Caco-2 (cell line): ENCODE results near the gene MSRB2. TPM values are rescaled to one million over a fixed set of nuclear protein-coding genes. Genes with fewer than 3 reads are reported as not detected.
"Not testable (repeated sequence)": the region's sequence is repeated elsewhere in the genome, so short reads cannot be mapped to it uniquely, and the experiment has no call there.

Source experiments
- BruUV-seq: library from RNA; stranded (reverse); fragments of 400-500 nt; replicated peaks from 2 replicates; lab custom pipeline; 2021; lab: Mats Ljungman, UMichigan
- CTCF ChIA-PET: fragments of 300-600 bp; sonication (Branson Sonifier 250); formaldehyde crosslinking; loops from one replicate; lab custom pipeline; 2022; ENCODE audit warnings: antibody characterized with exemption; lab: Charles Lee
- POLR2A ChIA-PET: fragments of 300-600 bp; sonication (Branson Sonifier 250); formaldehyde crosslinking; loops from one replicate; lab custom pipeline; 2022; ENCODE audit warnings: antibody characterized with exemption; lab: Charles Lee
- DNase-seq, 2 experiments: peaks; one replicate each; pipeline versions ENCODE4 v3.0.0 to v3.0.0-alpha.2; 2020 to 2022
- H3K27me3 ChIP-seq: replicated peaks from 2 replicates; pipeline ENCODE4 v1.6.0; 2011; ENCODE audit warnings: low read length; ENCODE audit not compliant: control insufficient read depth, insufficient read depth
- H3K36me3 ChIP-seq: 2 replicates; pipeline ENCODE4 v1.5.1; 2011; ENCODE audit warnings: low read length; ENCODE audit not compliant: control insufficient read depth, insufficient read depth
- H3K4me1 ChIP-seq: fragments of 250-450 bp; sonication (Bioruptor Pico); 2 replicates; pipeline ENCODE4 v1.5.1; 2020; ENCODE audit warnings: mild to moderate bottlenecking
- H3K4me3 ChIP-seq: 2 replicates; pipeline ENCODE4 v1.5.1; 2011; ENCODE audit warnings: low read depth, mild to moderate bottlenecking, control low read depth, low read length
- H3K9me3 ChIP-seq: fragments of 250-450 bp; sonication (Bioruptor Pico); 2 replicates; pipeline ENCODE4 v1.5.1; 2020; ENCODE audit warnings: mild to moderate bottlenecking, moderate library complexity
- H3K27ac Mint-ChIP-seq: one replicate; pipeline ENCODE4 v1.8.0; 2022; ENCODE audit warnings: mixed read lengths; ENCODE audit not compliant: unreplicated experiment
- H3K27me3 Mint-ChIP-seq: one replicate; pipeline ENCODE4 v1.8.0; 2022; ENCODE audit warnings: mixed read lengths; ENCODE audit not compliant: insufficient read depth, unreplicated experiment
- H3K36me3 Mint-ChIP-seq: one replicate; pipeline ENCODE4 v1.8.0; 2022; ENCODE audit warnings: mild to moderate bottlenecking, mixed read lengths; ENCODE audit not compliant: insufficient read depth, unreplicated experiment
- H3K4me1 Mint-ChIP-seq: one replicate; pipeline ENCODE4 v1.8.0; 2022; ENCODE audit warnings: low read depth, mixed read lengths; ENCODE audit not compliant: unreplicated experiment
- H3K4me3 Mint-ChIP-seq: one replicate; pipeline ENCODE4 v1.8.0; 2022; ENCODE audit warnings: mild to moderate bottlenecking, moderate library complexity, mixed read lengths; ENCODE audit not compliant: unreplicated experiment
- H3K9me3 Mint-ChIP-seq: one replicate; pipeline ENCODE4 v1.8.0; 2022; ENCODE audit warnings: mixed read lengths; ENCODE audit not compliant: unreplicated experiment
- intact Hi-C: fragments of 100-400 bp; cut with micrococcal nuclease; formaldehyde crosslinking; loops from one replicate; pipeline ENCODE4 v1.10.0; 2022; ENCODE audit not compliant: unreplicated experiment
- total RNA-seq: library from RNA; stranded (reverse); gene quantifications from 2 replicates; pipeline ENCODE4 v1.2.3, GENCODE V29; 2022
- TF ChIP-seq, protein P1 (sequence below), 2 experiments: fragments of 200-600 bp in 1 of 2; IDR thresholded peaks; 1 replicate in 1 of 2; 2 replicates in 1 of 2; pipeline versions ENCODE4 v1.5.1 to v1.8.0; 2011 to 2022; ENCODE audit warnings: antibody characterized with exemption in 1 of 2, control low read depth in 1 of 2, inconsistent platforms in 1 of 2, low read depth in 1 of 2, low read length in 1 of 2, mild to moderate bottlenecking in 1 of 2, moderate library complexity in 1 of 2; ENCODE audit not compliant: insufficient read depth in 1 of 2, severe bottlenecking in 1 of 2, unreplicated experiment in 1 of 2

MSRB2 gene
- total RNA-seq, 1 experiment from 2014 or later: 13.7 TPM

DNA sequence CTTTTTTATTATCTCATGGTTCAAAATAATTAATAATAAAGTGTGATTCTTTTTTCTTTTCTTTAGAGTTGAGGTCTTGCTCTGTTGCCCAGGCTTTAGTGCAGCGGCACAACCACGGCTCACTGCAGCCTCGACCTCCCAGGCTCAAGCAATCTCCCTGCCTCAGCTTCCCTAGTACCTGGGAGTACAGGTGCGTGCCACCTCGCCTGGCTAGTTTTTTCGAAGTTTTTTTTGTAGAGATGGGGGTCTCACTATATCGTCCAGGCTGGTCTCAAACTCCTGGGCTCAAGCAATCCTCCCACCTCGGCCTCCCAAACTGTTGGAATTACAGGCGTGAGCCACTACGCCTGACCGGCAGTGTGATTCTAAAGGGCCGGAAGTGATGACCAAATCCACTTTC, 28.0 kb upstream of the MSRB2 start:
- CTCF ChIA-PET: no interaction called here
- intact Hi-C loops: loop anchor here (5.0 kb wide), 1 partner anchor 495 kb away; no protein-coding TSS in a partner anchor
- TF ChIP-seq, protein P1, sequence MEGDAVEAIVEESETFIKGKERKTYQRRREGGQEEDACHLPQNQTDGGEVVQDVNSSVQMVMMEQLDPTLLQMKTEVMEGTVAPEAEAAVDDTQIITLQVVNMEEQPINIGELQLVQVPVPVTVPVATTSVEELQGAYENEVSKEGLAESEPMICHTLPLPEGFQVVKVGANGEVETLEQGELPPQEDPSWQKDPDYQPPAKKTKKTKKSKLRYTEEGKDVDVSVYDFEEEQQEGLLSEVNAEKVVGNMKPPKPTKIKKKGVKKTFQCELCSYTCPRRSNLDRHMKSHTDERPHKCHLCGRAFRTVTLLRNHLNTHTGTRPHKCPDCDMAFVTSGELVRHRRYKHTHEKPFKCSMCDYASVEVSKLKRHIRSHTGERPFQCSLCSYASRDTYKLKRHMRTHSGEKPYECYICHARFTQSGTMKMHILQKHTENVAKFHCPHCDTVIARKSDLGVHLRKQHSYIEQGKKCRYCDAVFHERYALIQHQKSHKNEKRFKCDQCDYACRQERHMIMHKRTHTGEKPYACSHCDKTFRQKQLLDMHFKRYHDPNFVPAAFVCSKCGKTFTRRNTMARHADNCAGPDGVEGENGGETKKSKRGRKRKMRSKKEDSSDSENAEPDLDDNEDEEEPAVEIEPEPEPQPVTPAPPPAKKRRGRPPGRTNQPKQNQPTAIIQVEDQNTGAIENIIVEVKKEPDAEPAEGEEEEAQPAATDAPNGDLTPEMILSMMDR (IDR thresholded peaks at IDR 0.05; ENCODE audit: insufficient read depth in 1 of 2, low read depth in 1 of 2, low read length in 1 of 2, severe bottlenecking in 1 of 2, unreplicated experiment in 1 of 2): no peak

DNA sequence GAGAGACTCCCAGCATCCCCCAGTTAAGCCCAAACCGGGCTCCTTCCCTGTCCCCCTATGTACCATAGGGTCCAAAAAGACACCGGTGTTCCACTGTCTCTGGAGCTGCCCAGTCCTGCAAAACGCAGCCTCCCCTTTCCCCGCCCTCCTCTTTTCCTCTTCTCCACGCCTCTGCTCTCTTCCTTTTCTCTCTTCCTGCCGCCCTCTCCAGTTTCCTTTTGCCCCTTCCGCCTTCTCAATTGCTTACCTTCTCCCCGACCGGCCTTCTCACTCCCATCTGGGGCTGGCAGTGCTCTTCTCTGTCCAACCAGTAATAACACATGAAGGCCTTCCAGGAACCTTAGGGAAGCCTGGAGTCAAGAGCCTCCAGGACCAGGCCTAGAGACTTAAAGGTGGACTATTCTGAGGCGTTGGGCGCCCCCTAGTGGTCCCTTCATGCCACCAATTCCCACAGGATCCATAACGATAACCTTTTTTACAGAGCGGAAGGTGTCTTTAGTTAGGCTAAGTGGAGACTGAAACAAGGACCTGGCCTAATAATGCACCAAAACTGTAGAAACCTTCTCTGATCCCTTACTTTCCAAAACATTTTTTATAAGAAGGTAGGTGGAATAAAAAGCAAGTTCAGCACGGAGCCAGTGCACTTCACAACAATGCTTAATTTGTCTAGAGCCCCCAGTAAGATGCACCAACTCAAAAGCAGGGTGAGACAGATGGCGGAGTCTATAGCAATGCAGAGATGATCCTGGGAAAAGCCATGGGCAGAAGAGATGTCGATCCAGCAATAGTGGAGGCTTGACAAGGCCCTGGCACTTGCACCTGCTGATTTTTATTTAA, 27.2 kb upstream of the MSRB2 start:
- Histone ChIP-seq H3K27me3 (no peaks in the 10 kb centered on the region), H3K4me3 (no peak overlapping the region), H3K9me3 (no peaks in the 10 kb centered on the region), H3K36me3 (no peaks in the 10 kb centered on the region), H3K4me1 (no peaks in the 10 kb centered on the region)
- CTCF ChIA-PET: no interaction called here
- Mint-ChIP-seq H3K36me3 (no peaks in the 10 kb centered on the region), H3K9me3 (no peaks in the 10 kb centered on the region), H3K27ac (no peak overlapping the region), H3K4me1 (no peaks in the 10 kb centered on the region), H3K27me3 (no peaks in the 10 kb centered on the region), H3K4me3 (no peak overlapping the region)
- peak; percentile 75 to 80 for DNase-seq
- intact Hi-C loops: loop anchor here (1.0 to 5.0 kb wide), 5 partner anchors 75 to 1075 kb away; no protein-coding TSS in a partner anchor
- POLR2A ChIA-PET: no interaction called here
- TF ChIP-seq, protein P1 (IDR thresholded peaks at IDR 0.05; ENCODE audit: insufficient read depth in 1 of 2, low read depth in 1 of 2, low read length in 1 of 2, severe bottlenecking in 1 of 2, unreplicated experiment in 1 of 2): peak; percentile 91 to 94
- no TSS peak for BruUV-seq

More for the DNA sequence above, 28.0 kb upstream of the MSRB2 start:
- H3K9me3 Mint-ChIP-seq: no peaks in the 10 kb centered on the region
- no peak overlapping the region for H3K4me3 ChIP-seq
- no peaks in the 10 kb centered on the region for H3K27me3 ChIP-seq
- H3K36me3 Mint-ChIP-seq: no peaks in the 10 kb centered on the region
- POLR2A ChIA-PET: no interaction called here
- no peak overlapping the region for H3K27ac Mint-ChIP-seq
- DNase-seq: no peak
- BruUV-seq: no TSS peak
- H3K4me3 Mint-ChIP-seq: no peak overlapping the region
- no peaks in the 10 kb centered on the region for H3K36me3 ChIP-seq
- H3K9me3 ChIP-seq: no peaks in the 10 kb centered on the region
- H3K4me1 ChIP-seq: no peaks in the 10 kb centered on the region
- no peaks in the 10 kb centered on the region for H3K27me3 Mint-ChIP-seq
- H3K4me1 Mint-ChIP-seq: no peaks in the 10 kb centered on the region

DNA sequence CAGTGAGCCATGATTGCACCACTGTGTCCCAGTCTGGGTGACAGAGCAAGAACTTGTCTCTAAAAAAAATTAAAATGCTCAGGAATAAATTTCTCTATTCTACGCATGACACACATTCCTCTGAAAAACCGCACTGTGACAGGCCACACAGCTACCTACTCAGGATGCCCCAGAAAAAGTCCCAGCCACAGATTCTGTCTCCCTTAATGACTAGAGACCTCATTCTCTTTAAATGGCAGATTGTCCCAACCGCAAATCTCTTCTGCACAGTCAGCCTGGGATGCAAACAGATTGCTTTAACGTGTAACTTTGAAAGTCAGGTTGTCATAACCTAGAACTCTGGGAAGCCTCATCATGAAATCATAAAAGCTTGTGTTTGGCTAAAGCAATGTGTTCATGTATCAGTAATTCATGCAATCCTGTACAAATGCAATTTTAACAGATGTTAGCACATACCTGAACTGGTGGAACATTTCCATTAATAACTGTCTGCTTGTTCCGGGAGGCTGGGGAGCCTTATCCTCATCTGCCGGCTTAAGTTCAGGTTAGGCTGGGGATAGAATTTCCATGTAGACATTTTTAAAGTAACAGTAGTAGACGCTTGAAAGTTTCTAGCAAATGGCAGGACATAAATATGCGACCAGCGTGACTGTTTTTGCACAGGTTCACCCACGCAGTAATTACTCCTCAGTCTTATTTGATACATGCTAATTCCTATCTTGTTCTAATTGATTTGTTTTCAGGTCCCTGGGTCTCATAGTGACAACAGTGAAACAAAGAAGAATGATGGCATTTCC, 26.2 kb upstream of the MSRB2 start:
- Mint-ChIP-seq H3K4me3 (no peak overlapping the region), H3K9me3 (no peaks in the 10 kb centered on the region), H3K4me1 (no peaks in the 10 kb centered on the region), H3K27me3 (no peaks in the 10 kb centered on the region), H3K27ac (no peak overlapping the region), H3K36me3 (no peaks in the 10 kb centered on the region)
- Histone ChIP-seq H3K4me1 (no peaks in the 10 kb centered on the region), H3K27me3 (no peaks in the 10 kb centered on the region; the same call in 1 of the 2 replicates), H3K9me3 (no peaks in the 10 kb centered on the region), H3K36me3 (no peaks in the 10 kb centered on the region), H3K4me3 (no peak overlapping the region)
- TF ChIP-seq, protein P1 (IDR thresholded peaks at IDR 0.05; ENCODE audit: insufficient read depth in 1 of 2, low read depth in 1 of 2, low read length in 1 of 2, severe bottlenecking in 1 of 2, unreplicated experiment in 1 of 2): no peak
- CTCF ChIA-PET: no interaction called here
- no peak for DNase-seq
- POLR2A ChIA-PET: no interaction called here
- no TSS peak for BruUV-seq
- intact Hi-C loops: loop anchor here (5.0 kb wide), 1 partner anchor 497 kb away; no protein-coding TSS in a partner anchor

DNA sequence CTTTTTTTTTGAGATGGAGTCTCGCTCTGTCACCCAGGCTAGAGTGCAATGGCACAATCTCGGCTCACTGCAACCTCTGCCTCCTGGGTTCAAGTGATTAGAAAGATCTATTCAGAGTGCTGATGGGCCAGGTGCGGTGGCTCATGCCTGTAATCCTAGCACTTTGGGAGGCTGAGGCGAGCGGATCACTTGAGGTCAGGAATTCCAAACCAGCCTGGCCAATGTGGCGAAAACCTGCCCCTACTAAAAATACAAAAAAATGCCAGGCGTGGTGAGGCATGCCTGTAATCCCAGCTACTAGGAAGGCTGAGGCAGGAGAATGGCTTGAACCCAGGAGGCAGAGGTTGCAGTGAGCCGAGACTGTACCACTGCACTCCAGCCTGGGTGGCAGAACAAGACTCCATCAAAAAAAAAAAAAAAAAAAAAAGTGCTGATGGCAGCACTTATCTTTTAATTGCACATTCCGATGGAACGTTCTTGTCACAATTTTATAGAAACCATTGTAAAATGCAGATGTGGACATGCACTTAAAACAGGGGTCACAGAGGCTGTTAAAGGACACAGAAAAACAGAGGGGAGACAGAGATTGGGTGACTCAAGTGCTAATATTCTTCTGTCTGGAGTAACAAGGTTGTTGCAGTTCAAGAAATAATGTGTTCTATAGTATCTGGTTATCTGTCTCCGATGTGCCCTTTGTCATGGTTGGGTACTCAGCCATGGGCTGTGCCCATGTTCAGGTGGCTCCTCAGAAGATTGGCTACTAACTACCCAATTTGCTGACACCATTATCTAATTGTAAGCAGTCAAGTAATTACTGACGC, 25.1 kb upstream of the MSRB2 start:
- H3K4me1 ChIP-seq, H3K27me3 ChIP-seq, H3K27ac Mint-ChIP-seq, DNase-seq, H3K27me3 Mint-ChIP-seq, BruUV-seq, intact Hi-C loops, H3K4me3 Mint-ChIP-seq, CTCF ChIA-PET, H3K4me3 ChIP-seq, H3K36me3 Mint-ChIP-seq, H3K4me1 Mint-ChIP-seq, H3K9me3 Mint-ChIP-seq, POLR2A ChIA-PET, H3K9me3 ChIP-seq, H3K36me3 ChIP-seq: not testable (repeated sequence)
